HepG2 (cell line): Measurements from ENCODE around the gene TNFRSF25. TPM values are rescaled to one million over a fixed set of nuclear protein-coding genes. Genes with fewer than 3 reads are reported as not detected.
A peak's percentile ranks its signal among the peaks of the same experiment; 100 is the strongest.

ENCODE experiments used
- ATAC-seq: fragments of 200-7000 bp; cut with Tn5 transposase; 3 replicates; pipeline ENCODE4 v1.9.1; 2020; ENCODE audit warnings: mild to moderate bottlenecking, moderate library complexity
- BruUV-seq: library from RNA; stranded (reverse); fragments of 400-500 nt; replicated peaks from 2 replicates; lab custom pipeline; 2021; lab: Mats Ljungman, UMichigan
- CTCF ChIA-PET: fragments of 300-600 bp; formaldehyde crosslinking; extraction: SDS; loops from one replicate; lab custom pipeline; 2021; ENCODE audit warnings: low total read pairs, inconsistent platforms, low intra/inter-chr PET ratio; lab: Yijun Ruan, JAX
- POLR2A ChIA-PET: fragments of 350-600 bp; sonication (Branson Sonifier 250); formaldehyde crosslinking; loops from one replicate; lab custom pipeline; 2020; ENCODE audit warnings: antibody characterized with exemption, inconsistent platforms; lab: Yijun Ruan, JAX
- DNase-seq: peaks from one replicate; pipeline ENCODE4 v3.0.0-alpha.2; 2015; ENCODE audit warnings: low spot score
- FAIRE-seq: peaks from 3 replicates; lab custom pipeline; 2011; peaks lifted over from hg19 to GRCh38; lab: Jason Lieb, UNC
- H2AFZ ChIP-seq: one replicate; pipeline ENCODE4 v1.6.1; 2011; ENCODE audit warnings: low read length, inconsistent platforms
- H3K27ac ChIP-seq: fragments of 300-600 bp; 3 replicates; pipeline ENCODE4 v1.8.0; 2011; ENCODE audit warnings: mixed run types, mild to moderate bottlenecking, mixed read lengths, low read length, inconsistent platforms; ENCODE audit not compliant: insufficient read depth; ENCODE audit errors: extremely low read length
- H3K27me3 ChIP-seq, 2 experiments: fragments of 200-600 bp in 1 of 2; 2 replicates in 1 of 2; 3 replicates in 1 of 2; pipeline versions ENCODE4 v1.6.0 to v1.8.0; 2011; ENCODE audit warnings: low read length in 2 of 2, mild to moderate bottlenecking in 2 of 2, moderate library complexity in 2 of 2, inconsistent platforms in 1 of 2; ENCODE audit not compliant: insufficient read depth in 2 of 2, control insufficient read depth in 1 of 2
- H3K36me3 ChIP-seq, 2 experiments: fragments of 200-600 bp in 1 of 2; replicated peaks in 1 of 2; 2 replicates in 1 of 2; 3 replicates in 1 of 2; pipeline versions ENCODE4 v1.5.1 to v1.8.0; 2011; ENCODE audit warnings: low read length in 2 of 2, inconsistent platforms in 1 of 2; ENCODE audit not compliant: insufficient read depth in 2 of 2, control insufficient read depth in 1 of 2
- H3K4me1 ChIP-seq: 2 replicates; pipeline ENCODE4 v1.5.1; 2012; ENCODE audit warnings: low read length, inconsistent platforms; ENCODE audit not compliant: insufficient read depth
- H3K4me2 ChIP-seq: 2 replicates; pipeline ENCODE4 v1.6.0; 2011; ENCODE audit warnings: low read depth, low read length, inconsistent platforms
- H3K4me3 ChIP-seq, 3 experiments: fragments of 200-600 bp in 1 of 3; sonication (generic), shearing (Covaris generic) in 1 of 3; replicated peaks in 1 of 3; 2 replicates each; pipeline ENCODE4 v1.5.1; 2011 to 2016; ENCODE audit warnings: low read length in 3 of 3, inconsistent platforms in 2 of 3, low read depth in 2 of 3, mild to moderate bottlenecking in 2 of 3, control low read depth in 1 of 3, mixed read lengths in 1 of 3; ENCODE audit not compliant: insufficient read depth in 1 of 3
- H3K79me2 ChIP-seq: one replicate; pipeline ENCODE4 v1.6.1; 2011; ENCODE audit warnings: low read length, inconsistent platforms; ENCODE audit not compliant: insufficient read depth
- H3K9ac ChIP-seq: 2 replicates; pipeline ENCODE4 v1.6.0; 2011; ENCODE audit warnings: mild to moderate bottlenecking, low read depth, low read length, inconsistent platforms; ENCODE audit not compliant: insufficient read depth
- H3K9me3 ChIP-seq: 2 replicates; pipeline ENCODE4 v1.5.1; 2012; ENCODE audit warnings: mild to moderate bottlenecking, low read length
- H4K20me1 ChIP-seq: 2 replicates; pipeline ENCODE4 v1.6.0; 2011; ENCODE audit warnings: inconsistent platforms, mild to moderate bottlenecking, low read length, moderate library complexity; ENCODE audit not compliant: insufficient read depth
- DMTF1 ChIP-seq: sonication (generic); formaldehyde crosslinking; IDR thresholded peaks from 2 replicates; pipeline ENCODE4 v1.4.0; 2020; ENCODE audit warnings: mild to moderate bottlenecking, missing genetic modification reagents
- FOXO4 ChIP-seq: sonication (generic); formaldehyde crosslinking; conservative IDR thresholded peaks from 2 replicates; pipeline ENCODE4 v1.8.1; 2023; ENCODE audit warnings: missing genetic modification reagents
- POLR2A ChIP-seq, 2 experiments: IDR thresholded peaks; 2 replicates each; pipeline ENCODE4 v1.6.1; 2011; ENCODE audit warnings: low read depth in 2 of 2, low read length in 2 of 2, mild to moderate bottlenecking in 1 of 2, moderate library complexity in 1 of 2; ENCODE audit not compliant: insufficient read depth in 1 of 2
- POLR2G ChIP-seq: fragments of 200-400 bp; formaldehyde crosslinking; IDR thresholded peaks from 2 replicates; pipeline ENCODE4 v1.6.1; 2018; ENCODE audit warnings: mild to moderate bottlenecking, low read depth, low read length, moderate library complexity
- SAFB2 ChIP-seq: sonication (generic); formaldehyde crosslinking; IDR thresholded peaks from 2 replicates; pipeline ENCODE4 v1.5.1; 2020; ENCODE audit warnings: missing genetic modification reagents, low read depth, mild to moderate bottlenecking, borderline replicate concordance
- SETDB1 ChIP-seq: sonication (generic); formaldehyde crosslinking; IDR thresholded peaks from 2 replicates; pipeline ENCODE4 v1.5.1; 2020; ENCODE audit warnings: missing genetic modification reagents, mild to moderate bottlenecking, borderline replicate concordance
- TARDBP ChIP-seq: sonication (generic); formaldehyde crosslinking; IDR thresholded peaks from 2 replicates; pipeline ENCODE4 v1.8.0; 2022; ENCODE audit warnings: mild to moderate bottlenecking, missing genetic modification reagents
- ZBTB40 ChIP-seq, 2 experiments: fragments of 450-650 bp in 1 of 2; sonication (generic) in 1 of 2; formaldehyde crosslinking in 1 of 2; IDR thresholded peaks; 2 replicates each; pipeline versions ENCODE4 v1.6.1 to v1.8.0; 2016 to 2022; ENCODE audit warnings: antibody characterized with exemption in 1 of 2, mild to moderate bottlenecking in 1 of 2, missing genetic modification reagents in 1 of 2
- ZNF256 ChIP-seq: sonication (generic); formaldehyde crosslinking; conservative IDR thresholded peaks from 2 replicates; pipeline ENCODE4 v1.4.0; 2020; ENCODE audit warnings: missing genetic modification reagents
- ZNF530 ChIP-seq: sonication (generic); formaldehyde crosslinking; IDR thresholded peaks from 2 replicates; pipeline ENCODE4 v1.5.0; 2020; ENCODE audit warnings: low read depth, mild to moderate bottlenecking, missing genetic modification reagents
- WGBS: methylation state at CpG from one replicate; pipeline ENCODE4 v1.1.6; 2017; ENCODE audit warnings: low lambda C conversion rate; 5-methylcytosine and 5-hydroxymethylcytosine counted together
- in situ Hi-C: cut with HindIII; loops from 2 replicates; pipeline ENCODE4 v1.10.0; 2017; ENCODE audit warnings: low pct_unique_long_range_greater_than_20kb; ENCODE audit not compliant: extremely low pct_ligation_motif_present
- intact Hi-C: fragments of 100-400 bp; cut with micrococcal nuclease; formaldehyde crosslinking; loops from one replicate; pipeline ENCODE4 v1.10.0; 2022; ENCODE audit not compliant: unreplicated experiment
- polyA plus RNA-seq, 8 experiments: library from polyadenylated mRNA; depleted of rRNA in 3 of 8; stranded (reverse) in 7 of 8; unstranded in 1 of 8; fragments of >200 nt; fragmentation: Illumina TruSeq in 4 of 8; extraction: Trizol in 4 of 8; gene quantifications; 2 replicates each; pipeline versions ENCODE4 v1.2.1 to v1.2.3, GENCODE V29; 2011 to 2016; ENCODE audit warnings: low read depth in 4 of 8, missing spikeins in 1 of 8, mixed read lengths in 1 of 8; ENCODE audit not compliant: insufficient read depth in 1 of 8
- total RNA-seq, 5 experiments: library from RNA; depleted of rRNA; stranded (reverse); fragments of >200 nt; fragmentation: Illumina TruSeq; extraction: Trizol; gene quantifications; 2 replicates each; pipeline ENCODE4 v1.2.3, GENCODE V29; 2016; ENCODE audit warnings: low read depth in 1 of 5

TNFRSF25 gene
- total and polyA plus RNA-seq, 2 of the 13 experiments (the other 11 are each of a cell fraction or from before 2014, with no cell fraction given): 1.4 to 1.5 TPM

- no peak for TF ChIP-seq DMTF1
- TF ChIP-seq, all 625 proteins: peak for 5
Observed at GRCh38 chr1:6464915-6465314, 1.1 kb downstream of the TNFRSF25 start (continued).

- no peak overlapping the region for H3K9ac ChIP-seq
- TF ChIP-seq SETDB1: no peak
- TF ChIP-seq ZNF530 (CRISPR knock-in tag): no peak
- peak; percentile 3 to 17; a peak in 1 of 4 replicates for TF ChIP-seq POLR2A (IDR thresholded peaks at IDR 0.05; ENCODE audit: insufficient read depth in 1 of 2, low read depth in 2 of 2, low read length in 2 of 2)
- no peak for TF ChIP-seq ZBTB40 (IDR thresholded peaks at IDR 0.05)
- no peak for TF ChIP-seq ZBTB40 (CRISPR knock-in tag; IDR thresholded peaks at IDR 0.05)
- no peak for TF ChIP-seq SAFB2
- peak; percentile 24 for TF ChIP-seq POLR2G
- TF ChIP-seq FOXO4 (CRISPR knock-in tag): no peak
- TF ChIP-seq ZNF256 (CRISPR knock-in tag): no peak
- TF ChIP-seq TARDBP (CRISPR knock-in tag): no peak
Observed at GRCh38 chr1:6464514-6464836, 1.5 kb downstream of the TNFRSF25 start.

More at GRCh38 chr1:6464514-6464836, 1.5 kb downstream of the TNFRSF25 start:
- Histone ChIP-seq H3K9me3 (no peaks in the 10 kb centered on the region), H3K27ac (no peak overlapping the region), H3K27me3 (no peaks in the 10 kb centered on the region), H3K4me1 (peaks cover 21% of the 10 kb centered on the region), H3K79me2 (no peaks in the 10 kb centered on the region), H3K4me3 (no peak overlapping the region), H3K36me3 (peaks cover 2 to 4% of the 10 kb centered on the region in 2 experiments; a peak in 2 of 5 replicates), H2AFZ (no peak overlapping the region), H4K20me1 (peaks cover 3% of the 10 kb centered on the region; the same call in 1 of the 2 replicates), H3K4me2 (no peak overlapping the region)
- POLR2A ChIA-PET: no interaction called here
- CTCF ChIA-PET: interaction anchor here (1.1 to 1.7 kb wide), 3 partner anchors 11 to 19 kb away, joined by 3 to 5 read pairs (median 4); no protein-coding TSS in a partner anchor
- WGBS: 27% methylated on average over 6 of the region's 7 CpGs
- BruUV-seq: no TSS peak
- DNase-seq (peak; percentile 58), FAIRE-seq (no peak), ATAC-seq (peak; percentile 72)
- in situ Hi-C loops (no loop called here), intact Hi-C loops (loop anchor here (2.0 kb wide), 1 partner anchor 18 kb away; no protein-coding TSS in a partner anchor)
